ENCODE results near the gene FTCD. TPM values are rescaled to one million over a fixed set of nuclear protein-coding genes. Genes with fewer than 3 reads are reported as not detected.

FTCD gene
- total and polyA plus RNA-seq, 2 of the 4 experiments (the other 2 are of a cell fraction): 0.55 TPM; not detected in 1

- Histone ChIP-seq H3K56ac (ENCODE audit: extremely low read depth, insufficient read depth, low read length) (no peak overlapping the region), H3K4me3 (ENCODE audit: insufficient read depth, low read depth, low read length) (no peak overlapping the region), H3K23ac (ENCODE audit: low read depth, low read length) (no peak overlapping the region), H4K8ac (ENCODE audit: low read depth in 2 of 2, low read length in 2 of 2) (no peak overlapping the region), H3K4me2 (ENCODE audit: low read depth, low read length) (no peak overlapping the region), H2BK20ac (ENCODE audit: low read depth, low read length) (no peak overlapping the region), H3K9ac (ENCODE audit: low read depth, low read length) (no peak overlapping the region), H2BK15ac (ENCODE audit: low read depth, low read length) (no peak overlapping the region), H3K27me3 (ENCODE audit: control insufficient read depth, insufficient read depth, low read length) (no peaks in the 10 kb centered on the region), H3K36me3 (ENCODE audit: control insufficient read depth, insufficient read depth, low read length) (peaks cover 35% of the 10 kb centered on the region), H4K91ac (ENCODE audit: insufficient read depth, low read depth, low read length) (no peak overlapping the region), H3K27ac (ENCODE audit: insufficient read depth, low read length) (peak overlapping the region; percentile 36; the same call in 1 of the 2 replicates), H4K5ac (ENCODE audit: low read depth, low read length) (no peak overlapping the region), H2BK120ac (ENCODE audit: low read depth, low read length) (no peak overlapping the region), H4K20me1 (ENCODE audit: insufficient read depth, low read length) (no peaks in the 10 kb centered on the region), H3K4ac (ENCODE audit: low read depth, low read length) (no peak overlapping the region), H3K9me1 (ENCODE audit: insufficient read depth, low read length) (peaks cover 27% of the 10 kb centered on the region), H2BK5ac (ENCODE audit: low read depth, low read length, poor library complexity, severe bottlenecking) (no peak overlapping the region), H3K79me1 (ENCODE audit: low read depth in 1 of 2, low read length in 2 of 2) (no peaks in the 10 kb centered on the region; a peak in 1 of 4 replicates), H3K18ac (ENCODE audit: low read depth, low read length) (no peak overlapping the region), H2AFZ (replicated peaks; ENCODE audit: low read length, poor library complexity) (no peak overlapping the region), H2AK5ac (ENCODE audit: low read depth, low read length) (peak overlapping the region; percentile 12; the same call in 1 of the 2 replicates), H3K9me3 (ENCODE audit: control insufficient read depth, insufficient read depth, low read length) (no peaks in the 10 kb centered on the region), H3K4me1 (ENCODE audit: control insufficient read depth, insufficient read depth, low read length) (peaks cover 26% of the 10 kb centered on the region), H2AK9ac (replicated peaks; ENCODE audit: low read depth, low read length, poor library complexity) (no peak overlapping the region), H3K14ac (replicated peaks; ENCODE audit: low read depth, low read length) (no peak overlapping the region)
- intact Hi-C loops (cut with micrococcal nuclease) (no loop called here), in situ Hi-C loops (cut with MboI; ENCODE audit: low sequenced_read_pairs) (no loop called here), dilution Hi-C loops (cut with HindIII; ENCODE audit: low sequenced_read_pairs, unreplicated experiment) (no loop called here)
- CTCF ChIA-PET: no interaction called here
- BruUV-seq (replicated peaks): no TSS peak
- DNase-seq (peak; percentile 85), ATAC-seq (ENCODE audit: low read depth) (peak; percentile 96)
- WGBS, 2 experiments (ENCODE audit: extremely low coverage in 2 of 2, insufficient read length in 1 of 2): no CpG with 5 or more reads among the region's 4 CpGs
- POLR2A ChIA-PET (ENCODE audit: unreplicated experiment): no interaction called here
- TF ChIP-seq CEBPB (IDR thresholded peaks at IDR 0.05; ENCODE audit: low read depth, low read length): peak; percentile 97
- TF ChIP-seq USF2 (IDR thresholded peaks at IDR 0.05; ENCODE audit: low read depth, low read length): peak; percentile 16; the same call in 1 of the 2 replicates
- peak; percentile 68 for TF ChIP-seq FOS (IDR thresholded peaks at IDR 0.05; ENCODE audit: low read depth, low read length)
- no peak for TF ChIP-seq BHLHE40 (IDR thresholded peaks at IDR 0.05; ENCODE audit: low read depth, low read length)
Observed at GRCh38 chr21:46191257-46191685, 35.9 kb upstream of the FTCD start.
